Cardiac muscle cell (in vitro differentiated cells and primary cell): Measurements from ENCODE around the gene HS3ST3A1. TPM values are rescaled to one million over a fixed set of nuclear protein-coding genes. Genes with fewer than 3 reads are reported as not detected.

Experiments
- DNase-seq, 2 donors: peaks; one replicate each; pipeline versions ENCODE4 v3.0.0 to v3.0.0-alpha.2; 2010 to 2017; ENCODE audit warnings: low read depth in 1 of 2, low spot score in 1 of 2
- H3K27ac ChIP-seq: fragments of 200-600 bp; sonication (generic); 2 replicates; pipeline ENCODE4 v1.5.1; 2016
- H3K27me3 ChIP-seq: fragments of 200-600 bp; sonication (generic); 2 replicates; pipeline ENCODE4 v1.6.0; 2016; ENCODE audit warnings: control low read depth
- H3K36me3 ChIP-seq: fragments of 200-600 bp; sonication (generic); 2 replicates; pipeline ENCODE4 v1.5.1; 2016; ENCODE audit warnings: control low read depth
- H3K4me1 ChIP-seq: fragments of 200-600 bp; sonication (generic); 2 replicates; pipeline ENCODE4 v1.8.1; 2017; ENCODE audit warnings: low read depth, mild to moderate bottlenecking, mixed run types
- H3K4me3 ChIP-seq: fragments of 200-600 bp; sonication (generic); 2 replicates; pipeline ENCODE4 v1.5.1; 2016; ENCODE audit warnings: mild to moderate bottlenecking
- H3K9me3 ChIP-seq: fragments of 200-600 bp; sonication (generic); 2 replicates; pipeline ENCODE4 v1.5.1; 2017; ENCODE audit warnings: low read depth, mild to moderate bottlenecking, control low read depth
- CTCF ChIP-seq: IDR thresholded peaks from 2 replicates; pipeline ENCODE4 v1.5.1; 2012; ENCODE audit warnings: low read depth, mild to moderate bottlenecking, low read length
- polyA plus RNA-seq: library from polyadenylated mRNA; unstranded; fragments of >200 nt; fragmentation: Nextera tagmentation; extraction: Ambion mirVana; gene quantifications from 2 replicates; pipeline ENCODE4 v1.2.1, GENCODE V29; 2016
- total RNA-seq: library from RNA; depleted of rRNA; stranded (reverse); fragments of >200 nt; gene quantifications from 2 replicates; pipeline ENCODE4 v1.2.3, GENCODE V29; 2016

The HS3ST3A1 gene
- total and polyA plus RNA-seq, 2 experiments from 2014 or later: 8.2 to 20.6 TPM

- Histone ChIP-seq H3K27ac (no peak overlapping the region), H3K4me3 (no peak overlapping the region), H3K36me3 (no peaks in the 10 kb centered on the region), H3K4me1 (no peaks in the 10 kb centered on the region), H3K9me3 (no peaks in the 10 kb centered on the region), H3K27me3 (no peaks in the 10 kb centered on the region)
- no peak for DNase-seq
- no peak for TF ChIP-seq CTCF
These were observed 110.2 kb downstream of the HS3ST3A1 start for GRCh38 chr17:13491491-13491890.

GRCh38 chr17:13490906-13491482, 110.7 kb downstream of the HS3ST3A1 start:
- H3K36me3 ChIP-seq: no peaks in the 10 kb centered on the region
- no peak for TF ChIP-seq CTCF
- H3K9me3 ChIP-seq: no peaks in the 10 kb centered on the region
- H3K4me1 ChIP-seq: no peaks in the 10 kb centered on the region
- no peak overlapping the region for H3K27ac ChIP-seq
- H3K4me3 ChIP-seq: no peak overlapping the region
- DNase-seq: no peak
- no peaks in the 10 kb centered on the region for H3K27me3 ChIP-seq

GRCh38 chr17:13490427-13490826, 111.3 kb downstream of the HS3ST3A1 start:
- TF ChIP-seq CTCF: no peak
- H3K27ac ChIP-seq: no peak overlapping the region
- no peaks in the 10 kb centered on the region for H3K27me3 ChIP-seq
- no peaks in the 10 kb centered on the region for H3K36me3 ChIP-seq
- H3K4me1 ChIP-seq: no peaks in the 10 kb centered on the region
- H3K9me3 ChIP-seq: no peaks in the 10 kb centered on the region
- no peak overlapping the region for H3K4me3 ChIP-seq
- DNase-seq: no peak

GRCh38 chr17:13485327-13485726, 116.4 kb downstream of the HS3ST3A1 start:
- no peak overlapping the region for H3K4me3 ChIP-seq
- H3K27me3 ChIP-seq: no peaks in the 10 kb centered on the region
- no peaks in the 10 kb centered on the region for H3K36me3 ChIP-seq
- no peaks in the 10 kb centered on the region for H3K9me3 ChIP-seq
- no peak for DNase-seq
- no peaks in the 10 kb centered on the region for H3K4me1 ChIP-seq
- TF ChIP-seq CTCF: no peak
- H3K27ac ChIP-seq: no peak overlapping the region

GRCh38 chr17:13484020-13484419, 117.7 kb downstream of the HS3ST3A1 start:
- no peak for TF ChIP-seq CTCF
- H3K36me3 ChIP-seq: no peaks in the 10 kb centered on the region
- DNase-seq: no peak
- H3K9me3 ChIP-seq: no peaks in the 10 kb centered on the region
- H3K27me3 ChIP-seq: no peaks in the 10 kb centered on the region
- no peaks in the 10 kb centered on the region for H3K4me1 ChIP-seq
- H3K4me3 ChIP-seq: no peak overlapping the region
- no peak overlapping the region for H3K27ac ChIP-seq
